PC-3 (cell line): ENCODE data around the gene PIK3R3. TPM values are rescaled to one million over a fixed set of nuclear protein-coding genes. Genes with fewer than 3 reads are reported as not detected.

Experiments
- ATAC-seq: fragments of 200-7000 bp; cut with Tn5 transposase; 2 replicates; pipeline ENCODE4 v1.9.1; 2020; ENCODE audit warnings: mild to moderate bottlenecking, moderate library complexity
- BruUV-seq: library from RNA; stranded (reverse); fragments of 400-500 nt; replicated peaks from 2 replicates; lab custom pipeline; 2021; lab: Mats Ljungman, UMichigan
- CTCF ChIA-PET: fragments of 300-600 bp; sonication (Branson Sonifier 250); formaldehyde crosslinking; loops from one replicate; lab custom pipeline; 2022; ENCODE audit warnings: antibody characterized with exemption; lab: Charles Lee
- POLR2A ChIA-PET: fragments of 300-600 bp; sonication (Branson Sonifier 250); formaldehyde crosslinking; loops from one replicate; lab custom pipeline; 2022; ENCODE audit warnings: antibody characterized with exemption; ENCODE audit not compliant: unreplicated experiment; lab: Charles Lee
- DNase-seq: peaks from one replicate; pipeline ENCODE4 v3.0.0-alpha.2; 2015
- H2AFZ ChIP-seq: fragments of 300-600 bp; sonication (generic); 2 replicates; pipeline ENCODE4 v1.6.0; 2016; ENCODE audit warnings: antibody characterized with exemption, low read length
- H3F3A ChIP-seq: fragments of 300-600 bp; sonication (generic); one replicate; pipeline ENCODE4 v1.6.0; 2017; ENCODE audit warnings: antibody characterized with exemption, low read length, control low read depth, mild to moderate bottlenecking; ENCODE audit not compliant: unreplicated experiment
- H3K27ac ChIP-seq: fragments of 300-600 bp; sonication (generic); 2 replicates; pipeline ENCODE4 v1.5.1; 2016; ENCODE audit warnings: mild to moderate bottlenecking, low read length
- H3K27me3 ChIP-seq: fragments of 300-600 bp; sonication (generic); 2 replicates; pipeline ENCODE4 v1.6.1; 2016; ENCODE audit warnings: low read length, mixed read lengths
- H3K36me3 ChIP-seq: fragments of 300-600 bp; sonication (generic); 2 replicates; pipeline ENCODE4 v1.6.1; 2016; ENCODE audit warnings: low read depth, mixed run types, low read length, mixed read lengths
- H3K4me1 ChIP-seq: fragments of 300-600 bp; sonication (generic); 2 replicates; pipeline ENCODE4 v1.5.1; 2016; ENCODE audit warnings: low read length; ENCODE audit not compliant: insufficient read depth
- H3K4me2 ChIP-seq: fragments of 300-600 bp; sonication (generic); 2 replicates; pipeline ENCODE4 v1.6.0; 2016; ENCODE audit warnings: low read length
- H3K4me3 ChIP-seq: fragments of 300-600 bp; sonication (generic); 2 replicates; pipeline ENCODE4 v1.5.1; 2016; ENCODE audit warnings: mild to moderate bottlenecking, low read length, mixed read lengths
- H3K79me2 ChIP-seq: fragments of 300-600 bp; sonication (generic); 2 replicates; pipeline ENCODE4 v1.6.1; 2017; ENCODE audit warnings: low read length, mixed read lengths
- H3K9ac ChIP-seq: fragments of 300-600 bp; sonication (generic); 2 replicates; pipeline ENCODE4 v1.6.0; 2016; ENCODE audit warnings: mild to moderate bottlenecking, low read length
- H3K9me2 ChIP-seq: fragments of 300-600 bp; sonication (generic); replicated peaks from 2 replicates; pipeline ENCODE4 v1.6.1; 2016; ENCODE audit warnings: mixed run types, low read length, mixed read lengths
- H3K9me3 ChIP-seq: fragments of 300-600 bp; sonication (generic); 2 replicates; pipeline ENCODE4 v1.6.1; 2016; ENCODE audit warnings: low read length, mixed read lengths
- H4K20me1 ChIP-seq: fragments of 300-600 bp; sonication (generic); 2 replicates; pipeline ENCODE4 v1.6.1; 2016; ENCODE audit warnings: low read length, mixed read lengths
- EZH2 ChIP-seq: fragments of 300-600 bp; sonication (generic); IDR thresholded peaks from one replicate; pipeline ENCODE4 v1.6.1; 2017; ENCODE audit warnings: antibody characterized with exemption, mild to moderate bottlenecking, low read length; ENCODE audit not compliant: unreplicated experiment
- EZH2phosphoT487 ChIP-seq: fragments of 300-600 bp; sonication (generic); IDR thresholded peaks from 2 replicates; pipeline ENCODE4 v1.6.1; 2018; ENCODE audit warnings: mild to moderate bottlenecking, antibody characterized with exemption, low read length, borderline replicate concordance
- intact Hi-C: fragments of 100-400 bp; cut with micrococcal nuclease; formaldehyde crosslinking; loops from 2 replicates; pipeline ENCODE4 v1.9.0; 2023
- total RNA-seq: library from RNA; depleted of rRNA; stranded (reverse); fragments of >200 nt; gene quantifications from 2 replicates; pipeline ENCODE4 v1.2.3, GENCODE V29; 2014
- TF ChIP-seq, protein P1 (sequence below): fragments of 300-600 bp; sonication (generic); conservative IDR thresholded peaks from 2 replicates; pipeline ENCODE4 v1.5.1; 2017; ENCODE audit warnings: antibody characterized with exemption, low read depth, mild to moderate bottlenecking, low read length

The PIK3R3 gene
- total RNA-seq, 1 experiment from 2014 or later, result 17.7 TPM

DNA sequence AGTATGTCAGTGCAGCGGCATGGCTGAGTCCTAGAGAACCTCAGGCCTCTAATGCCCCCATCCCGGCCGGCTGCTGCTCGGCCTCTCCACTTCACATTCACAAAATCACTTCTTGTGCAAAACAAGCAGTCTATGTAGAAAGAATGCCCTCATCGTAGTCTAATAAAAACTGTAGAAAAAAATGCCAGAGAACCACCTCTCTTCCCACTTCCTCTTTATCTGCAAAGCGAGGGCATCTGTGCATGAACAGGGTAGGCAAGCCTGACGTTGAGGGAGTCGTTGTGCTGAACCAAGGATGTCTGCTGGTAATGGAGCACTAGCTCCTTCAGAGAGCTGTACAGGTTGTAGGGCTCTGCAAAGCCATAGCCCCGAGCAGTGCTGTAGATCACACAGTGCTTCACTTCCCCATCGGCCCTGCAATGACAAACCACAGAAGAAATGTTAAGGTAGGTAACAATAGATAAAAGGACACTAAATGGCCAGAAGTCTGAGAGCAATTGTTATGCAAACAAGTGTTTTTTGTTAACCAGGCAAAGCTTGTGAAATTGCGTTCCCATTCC lies 88.9 kb downstream of the PIK3R3 start:
- no peak for TF ChIP-seq EZH2
- TF ChIP-seq, protein P1, sequence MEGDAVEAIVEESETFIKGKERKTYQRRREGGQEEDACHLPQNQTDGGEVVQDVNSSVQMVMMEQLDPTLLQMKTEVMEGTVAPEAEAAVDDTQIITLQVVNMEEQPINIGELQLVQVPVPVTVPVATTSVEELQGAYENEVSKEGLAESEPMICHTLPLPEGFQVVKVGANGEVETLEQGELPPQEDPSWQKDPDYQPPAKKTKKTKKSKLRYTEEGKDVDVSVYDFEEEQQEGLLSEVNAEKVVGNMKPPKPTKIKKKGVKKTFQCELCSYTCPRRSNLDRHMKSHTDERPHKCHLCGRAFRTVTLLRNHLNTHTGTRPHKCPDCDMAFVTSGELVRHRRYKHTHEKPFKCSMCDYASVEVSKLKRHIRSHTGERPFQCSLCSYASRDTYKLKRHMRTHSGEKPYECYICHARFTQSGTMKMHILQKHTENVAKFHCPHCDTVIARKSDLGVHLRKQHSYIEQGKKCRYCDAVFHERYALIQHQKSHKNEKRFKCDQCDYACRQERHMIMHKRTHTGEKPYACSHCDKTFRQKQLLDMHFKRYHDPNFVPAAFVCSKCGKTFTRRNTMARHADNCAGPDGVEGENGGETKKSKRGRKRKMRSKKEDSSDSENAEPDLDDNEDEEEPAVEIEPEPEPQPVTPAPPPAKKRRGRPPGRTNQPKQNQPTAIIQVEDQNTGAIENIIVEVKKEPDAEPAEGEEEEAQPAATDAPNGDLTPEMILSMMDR, result no peak
- no peak for TF ChIP-seq EZH2phosphoT487
- Histone ChIP-seq H3K9me2 (no peaks in the 10 kb centered on the region), H3K9me3 (no peaks in the 10 kb centered on the region), H3K4me1 (peaks cover 17% of the 10 kb centered on the region), H3K27me3 (no peaks in the 10 kb centered on the region), H3K9ac (no peak overlapping the region), H3K79me2 (no peaks in the 10 kb centered on the region), H3K36me3 (no peaks in the 10 kb centered on the region; the same call in 1 of the 2 replicates), H3F3A (no peaks in the 10 kb centered on the region), H2AFZ (no peak overlapping the region), H3K27ac (no peak overlapping the region), H3K4me3 (no peak overlapping the region), H4K20me1 (no peaks in the 10 kb centered on the region), H3K4me2 (no peak overlapping the region)
- no peak for DNase-seq
- ChIA-PET CTCF (no interaction called here), POLR2A (no interaction called here)
- no peak for ATAC-seq
- intact Hi-C loops, result loop anchor here (1.0 kb wide), 1 partner anchor 33 kb away; no protein-coding TSS in a partner anchor
- BruUV-seq, result no TSS peak

DNA sequence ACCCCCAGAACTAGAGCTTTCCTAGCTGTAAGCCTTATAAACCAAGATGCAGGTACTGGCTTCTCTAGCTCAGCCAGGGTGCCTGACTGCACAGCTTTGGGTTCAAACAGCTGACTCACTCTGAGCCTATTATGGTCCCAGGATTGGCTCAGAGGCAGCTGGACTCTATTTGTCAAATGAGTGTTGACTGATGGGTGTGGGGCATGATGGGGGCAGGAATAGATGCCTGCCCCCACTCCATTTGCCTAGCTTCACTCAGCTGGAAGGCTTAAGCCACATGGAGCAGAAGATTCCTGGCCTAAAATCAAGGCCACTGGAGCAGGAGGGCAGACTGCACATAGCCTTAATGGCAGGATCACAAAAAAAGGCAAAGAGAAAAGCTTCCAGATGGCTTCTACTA lies 90.5 kb downstream of the PIK3R3 start:
- intact Hi-C loops, result no loop called here
- Histone ChIP-seq H2AFZ (no peak overlapping the region), H3K9me3 (no peaks in the 10 kb centered on the region), H4K20me1 (no peaks in the 10 kb centered on the region), H3K36me3 (no peaks in the 10 kb centered on the region; the same call in 1 of the 2 replicates), H3K9me2 (no peaks in the 10 kb centered on the region), H3K79me2 (no peaks in the 10 kb centered on the region), H3K4me3 (no peak overlapping the region), H3K27me3 (no peaks in the 10 kb centered on the region), H3K9ac (no peak overlapping the region), H3K27ac (no peak overlapping the region), H3K4me1 (peaks cover 17% of the 10 kb centered on the region), H3F3A (no peaks in the 10 kb centered on the region), H3K4me2 (no peak overlapping the region)
- ATAC-seq, result no peak
- POLR2A ChIA-PET, result interaction anchor here (0.5 kb wide), 1 partner anchor 322 kb away, joined by 4 read pairs; no protein-coding TSS in a partner anchor
- TF ChIP-seq EZH2phosphoT487, result no peak
- TF ChIP-seq, protein P1, result no peak
- TF ChIP-seq EZH2, result no peak
- CTCF ChIA-PET, result no interaction called here
- BruUV-seq, result no TSS peak
- DNase-seq, result no peak

DNA sequence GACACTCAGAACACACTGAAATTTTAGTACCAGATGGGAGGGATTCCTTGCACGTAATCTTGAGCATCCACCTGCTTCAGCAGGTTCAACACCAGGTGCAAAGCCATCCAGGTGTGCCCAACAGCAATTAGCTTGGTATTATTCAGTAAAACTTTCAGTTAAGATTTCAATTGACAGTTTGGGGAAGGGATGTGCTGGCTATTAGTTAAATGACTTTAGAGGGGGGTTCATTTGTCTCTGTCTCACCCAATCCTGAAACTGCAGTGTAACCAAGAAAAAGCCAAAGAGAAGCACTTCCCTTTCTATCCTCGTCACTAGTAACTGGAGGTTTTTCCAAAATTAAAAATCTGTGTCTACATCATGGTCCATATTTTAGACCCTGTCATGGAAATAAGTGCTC lies 90.9 kb downstream of the PIK3R3 start:
- ChIA-PET POLR2A (interaction anchor here (0.5 kb wide), 1 partner anchor 323 kb away, joined by 4 read pairs; no protein-coding TSS in a partner anchor), CTCF (no interaction called here)
- Histone ChIP-seq H4K20me1 (no peaks in the 10 kb centered on the region), H3K9ac (no peak overlapping the region), H3K9me2 (no peaks in the 10 kb centered on the region), H2AFZ (no peak overlapping the region), H3K36me3 (no peaks in the 10 kb centered on the region; the same call in 1 of the 2 replicates), H3K9me3 (no peaks in the 10 kb centered on the region), H3K4me1 (peaks cover 17% of the 10 kb centered on the region), H3K79me2 (no peaks in the 10 kb centered on the region), H3F3A (no peaks in the 10 kb centered on the region), H3K4me2 (no peak overlapping the region), H3K27ac (no peak overlapping the region), H3K4me3 (no peak overlapping the region), H3K27me3 (no peaks in the 10 kb centered on the region)
- BruUV-seq, result no TSS peak
- intact Hi-C loops, result no loop called here
- no peak for TF ChIP-seq EZH2phosphoT487
- TF ChIP-seq, protein P1, result no peak
- no peak for TF ChIP-seq EZH2
- DNase-seq, result no peak
- no peak for ATAC-seq
